Glutamatergic neuron (in vitro differentiated cells): Measurements from ENCODE around the gene EEF2K. TPM values are rescaled to one million over a fixed set of nuclear protein-coding genes. Genes with fewer than 3 reads are reported as not detected.

Source experiments
- DNase-seq: peaks from one replicate; pipeline ENCODE4 v3.0.0; 2022
- H3K27ac Mint-ChIP-seq: one replicate; pipeline ENCODE4 v1.8.0; 2020; ENCODE audit warnings: mild to moderate bottlenecking, mixed read lengths, inconsistent platforms; ENCODE audit not compliant: unreplicated experiment
- H3K27me3 Mint-ChIP-seq: one replicate; pipeline ENCODE4 v1.8.0; 2020; ENCODE audit warnings: mild to moderate bottlenecking, moderate library complexity, mixed read lengths, inconsistent platforms; ENCODE audit not compliant: unreplicated experiment
- H3K36me3 Mint-ChIP-seq: one replicate; pipeline ENCODE4 v1.8.0; 2020; ENCODE audit warnings: mild to moderate bottlenecking, mixed read lengths, inconsistent platforms; ENCODE audit not compliant: unreplicated experiment
- H3K4me1 Mint-ChIP-seq: one replicate; pipeline ENCODE4 v1.8.0; 2020; ENCODE audit warnings: mild to moderate bottlenecking, low read depth, mixed read lengths, inconsistent platforms; ENCODE audit not compliant: unreplicated experiment
- H3K4me3 Mint-ChIP-seq: one replicate; pipeline ENCODE4 v1.8.0; 2020; ENCODE audit warnings: mild to moderate bottlenecking, mixed read lengths, inconsistent platforms; ENCODE audit not compliant: unreplicated experiment
- H3K9me3 Mint-ChIP-seq: one replicate; pipeline ENCODE4 v1.8.0; 2020; ENCODE audit warnings: mild to moderate bottlenecking, moderate library complexity, mixed read lengths, inconsistent platforms; ENCODE audit not compliant: unreplicated experiment
- CTCF ChIP-seq: fragments of 200-600 bp; sonication (generic); IDR thresholded peaks from one replicate; pipeline ENCODE4 v1.5.0; 2021; ENCODE audit not compliant: partially characterized antibody, unreplicated experiment
- total RNA-seq: library from RNA; stranded (reverse); fragmentation: NEBNext Ultra II Directional; extraction: Animal tissue kit (Norgen Biotek cat#: 25700); gene quantifications from one replicate; pipeline ENCODE4 v1.2.1, GENCODE V29; 2021; ENCODE audit not compliant: unreplicated experiment

The EEF2K gene
- total RNA-seq, 1 donor from 2014 or later = 40.2 TPM

GRCh38 chr16:22265351-22265750 lies 59.3 kb downstream of the EEF2K start:
- Mint-ChIP-seq H3K4me1 (peaks cover 24% of the 10 kb centered on the region), H3K27ac (peak overlapping the region; percentile 67), H3K4me3 (peak overlapping the region; percentile 61), H3K36me3 (no peaks in the 10 kb centered on the region), H3K9me3 (peaks cover 5% of the 10 kb centered on the region), H3K27me3 (peaks cover 1% of the 10 kb centered on the region)
- no peak for TF ChIP-seq CTCF
- DNase-seq = no peak

GRCh38 chr16:22266546-22266945 lies 60.5 kb downstream of the EEF2K start:
- no peak for DNase-seq
- Mint-ChIP-seq H3K4me3 (no peak overlapping the region), H3K27ac (no peak overlapping the region), H3K9me3 (peaks cover 5% of the 10 kb centered on the region), H3K4me1 (peaks cover 24% of the 10 kb centered on the region), H3K27me3 (peaks cover 1% of the 10 kb centered on the region), H3K36me3 (no peaks in the 10 kb centered on the region)
- TF ChIP-seq CTCF = no peak

- Mint-ChIP-seq H3K4me3 (peak overlapping the region; percentile 57), H3K27me3 (peaks cover 1% of the 10 kb centered on the region), H3K27ac (peak overlapping the region; percentile 93), H3K9me3 (peaks cover 5% of the 10 kb centered on the region), H3K4me1 (peaks cover 24% of the 10 kb centered on the region), H3K36me3 (no peaks in the 10 kb centered on the region)
- peak; percentile 46 for DNase-seq
- TF ChIP-seq CTCF = no peak
Measured at GRCh38 chr16:22267764-22268163, 61.7 kb downstream of the EEF2K start.

- H3K27me3 Mint-ChIP-seq = no peaks in the 10 kb centered on the region
- peaks cover 12% of the 10 kb centered on the region for H3K4me1 Mint-ChIP-seq
- no peak overlapping the region for H3K4me3 Mint-ChIP-seq
Measured at GRCh38 chr16:22270525-22270924, 64.4 kb downstream of the EEF2K start.

More at GRCh38 chr16:22270525-22270924, 64.4 kb downstream of the EEF2K start:
- no peak for TF ChIP-seq CTCF
- no peaks in the 10 kb centered on the region for H3K36me3 Mint-ChIP-seq
- H3K9me3 Mint-ChIP-seq = peaks cover 1% of the 10 kb centered on the region
- H3K27ac Mint-ChIP-seq = peak overlapping the region; percentile 10
- DNase-seq = no peak
